Measurements from ENCODE around the gene RFPL1.

DNA sequence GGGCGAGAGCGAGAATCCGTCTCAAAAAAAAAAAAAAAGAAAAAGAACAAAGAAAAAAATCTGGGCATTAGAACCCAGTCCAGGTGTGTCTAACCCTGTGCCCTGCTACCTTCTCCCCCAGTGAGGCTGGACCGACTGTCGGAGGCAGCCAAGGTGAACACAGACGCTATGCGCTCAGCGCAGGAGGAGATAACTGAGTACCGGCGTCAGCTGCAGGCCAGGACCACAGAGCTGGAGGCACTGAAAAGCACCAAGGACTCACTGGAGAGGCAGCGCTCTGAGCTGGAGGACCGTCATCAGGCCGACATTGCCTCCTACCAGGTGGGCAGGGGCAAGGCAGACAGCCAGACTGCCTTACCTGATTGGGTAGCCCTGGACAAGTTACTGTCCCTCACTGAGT, 44.9 kb downstream of the RFPL1 start:
- TF ChIP-seq, protein P1, sequence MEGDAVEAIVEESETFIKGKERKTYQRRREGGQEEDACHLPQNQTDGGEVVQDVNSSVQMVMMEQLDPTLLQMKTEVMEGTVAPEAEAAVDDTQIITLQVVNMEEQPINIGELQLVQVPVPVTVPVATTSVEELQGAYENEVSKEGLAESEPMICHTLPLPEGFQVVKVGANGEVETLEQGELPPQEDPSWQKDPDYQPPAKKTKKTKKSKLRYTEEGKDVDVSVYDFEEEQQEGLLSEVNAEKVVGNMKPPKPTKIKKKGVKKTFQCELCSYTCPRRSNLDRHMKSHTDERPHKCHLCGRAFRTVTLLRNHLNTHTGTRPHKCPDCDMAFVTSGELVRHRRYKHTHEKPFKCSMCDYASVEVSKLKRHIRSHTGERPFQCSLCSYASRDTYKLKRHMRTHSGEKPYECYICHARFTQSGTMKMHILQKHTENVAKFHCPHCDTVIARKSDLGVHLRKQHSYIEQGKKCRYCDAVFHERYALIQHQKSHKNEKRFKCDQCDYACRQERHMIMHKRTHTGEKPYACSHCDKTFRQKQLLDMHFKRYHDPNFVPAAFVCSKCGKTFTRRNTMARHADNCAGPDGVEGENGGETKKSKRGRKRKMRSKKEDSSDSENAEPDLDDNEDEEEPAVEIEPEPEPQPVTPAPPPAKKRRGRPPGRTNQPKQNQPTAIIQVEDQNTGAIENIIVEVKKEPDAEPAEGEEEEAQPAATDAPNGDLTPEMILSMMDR (IDR thresholded peaks at IDR 0.05; ENCODE audit: insufficient read depth, low read length), result no peak
- TF ChIP-seq POLR2AphosphoS5 (IDR thresholded peaks at IDR 0.05; ENCODE audit: low read depth) (no peak), REST (IDR thresholded peaks at IDR 0.05; ENCODE audit: insufficient replicate concordance, low read depth) (no peak), SPI1 (IDR thresholded peaks at IDR 0.05; ENCODE audit: borderline replicate concordance, low read depth) (no peak)

Measured in HL-60 (cell line).